Dendritic cell treated with granulocyte-macrophage colony-stimulating factor and Interleukin-4, amounts not matched to agents 40 ng/mL and 50 ng/mL, for 4 days (primary cell): ENCODE results near the gene GRAP2.
"Not testable (repeated sequence)": the region's sequence is repeated elsewhere in the genome, so short reads cannot be mapped to it uniquely, and the experiment has no call there.

Source experiments
- H3K27ac Mint-ChIP-seq: one replicate; pipeline ENCODE4 v1.8.0; 2022; ENCODE audit warnings: mild to moderate bottlenecking, mixed read lengths
- H3K27me3 Mint-ChIP-seq: one replicate; pipeline ENCODE4 v1.8.0; 2022; ENCODE audit warnings: mild to moderate bottlenecking, mixed read lengths
- H3K36me3 Mint-ChIP-seq: one replicate; pipeline ENCODE4 v1.8.0; 2022; ENCODE audit warnings: low read depth, mixed read lengths
- H3K4me1 Mint-ChIP-seq: one replicate; pipeline ENCODE4 v1.8.0; 2022; ENCODE audit warnings: low read depth, mixed read lengths
- H3K4me3 Mint-ChIP-seq: one replicate; pipeline ENCODE4 v1.8.0; 2022; ENCODE audit warnings: mild to moderate bottlenecking, moderate library complexity, mixed read lengths
- H3K9me3 Mint-ChIP-seq: one replicate; pipeline ENCODE4 v1.8.0; 2022; ENCODE audit warnings: mixed read lengths
- intact Hi-C: fragments of 100-400 bp; cut with micrococcal nuclease; formaldehyde crosslinking; loops from one replicate; pipeline ENCODE4 v1.15.0; 2022

The GRAP2 gene

DNA sequence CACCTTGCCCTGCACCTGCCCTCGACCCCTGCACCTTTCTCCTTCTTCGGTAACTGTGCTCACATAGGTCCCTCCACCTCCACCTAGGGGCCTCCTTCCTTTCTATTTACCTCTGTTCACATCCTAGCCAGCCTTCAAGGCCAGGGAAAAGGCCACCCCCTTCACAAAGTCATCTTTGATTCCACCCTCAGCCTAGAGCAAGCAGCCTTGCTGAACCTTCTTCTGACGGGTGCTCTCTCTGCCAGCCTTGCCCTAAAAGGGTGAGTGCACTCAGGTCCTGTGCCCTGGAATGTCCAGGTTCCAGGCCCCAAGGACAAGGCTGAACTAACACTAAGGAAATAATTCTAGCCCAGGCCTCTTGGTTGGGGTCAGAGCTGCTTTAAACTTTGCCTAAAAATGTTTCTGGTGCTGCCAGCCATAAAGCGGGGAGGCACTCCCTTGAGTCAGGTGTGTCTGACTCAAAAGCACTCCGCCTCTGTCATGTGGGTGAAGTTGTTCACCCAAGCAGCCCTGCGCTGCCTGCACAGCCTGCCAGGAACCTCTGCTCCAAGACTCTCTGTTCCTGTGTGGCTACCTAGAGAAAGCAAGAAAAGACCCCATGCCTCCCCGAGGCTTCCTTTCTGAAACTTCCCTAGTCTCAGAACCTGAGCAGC lies 84.6 kb downstream of the GRAP2 start:
- Mint-ChIP-seq H3K4me1 (no peaks in the 10 kb centered on the region), H3K27me3 (peaks cover 70% of the 10 kb centered on the region), H3K36me3 (no peaks in the 10 kb centered on the region), H3K4me3 (no peak overlapping the region), H3K9me3 (no peaks in the 10 kb centered on the region), H3K27ac (no peak overlapping the region)
- intact Hi-C loops = no loop called here

- Mint-ChIP-seq H3K4me1 (no peaks in the 10 kb centered on the region), H3K4me3 (no peak overlapping the region), H3K27ac (no peak overlapping the region), H3K27me3 (peaks cover 78% of the 10 kb centered on the region), H3K36me3 (no peaks in the 10 kb centered on the region), H3K9me3 (no peaks in the 10 kb centered on the region)
- intact Hi-C loops = no loop called here
Observed at GRCh38 chr22:39988386-39989114, 87.7 kb downstream of the GRAP2 start.

- Mint-ChIP-seq H3K27ac (no peak overlapping the region), H3K27me3 (peaks cover 80% of the 10 kb centered on the region), H3K4me3 (no peak overlapping the region), H3K4me1 (no peaks in the 10 kb centered on the region), H3K9me3 (no peaks in the 10 kb centered on the region), H3K36me3 (no peaks in the 10 kb centered on the region)
- intact Hi-C loops = no loop called here
Observed at GRCh38 chr22:39989633-39990032, 88.7 kb downstream of the GRAP2 start.

- Mint-ChIP-seq H3K36me3 (no peaks in the 10 kb centered on the region), H3K27me3 (peaks cover 78% of the 10 kb centered on the region), H3K27ac (no peak overlapping the region), H3K9me3 (no peaks in the 10 kb centered on the region), H3K4me1 (no peaks in the 10 kb centered on the region), H3K4me3 (no peak overlapping the region)
- intact Hi-C loops = no loop called here
Observed at GRCh38 chr22:39990686-39991085, 89.8 kb downstream of the GRAP2 start.

GRCh38 chr22:39991159-39991860 lies 90.4 kb downstream of the GRAP2 start:
- H3K4me3 Mint-ChIP-seq = no peak overlapping the region
- no peaks in the 10 kb centered on the region for H3K4me1 Mint-ChIP-seq
- peaks cover 78% of the 10 kb centered on the region for H3K27me3 Mint-ChIP-seq
- H3K36me3 Mint-ChIP-seq = no peaks in the 10 kb centered on the region
- no peaks in the 10 kb centered on the region for H3K9me3 Mint-ChIP-seq
- H3K27ac Mint-ChIP-seq = no peak overlapping the region
- intact Hi-C loops = no loop called here

DNA sequence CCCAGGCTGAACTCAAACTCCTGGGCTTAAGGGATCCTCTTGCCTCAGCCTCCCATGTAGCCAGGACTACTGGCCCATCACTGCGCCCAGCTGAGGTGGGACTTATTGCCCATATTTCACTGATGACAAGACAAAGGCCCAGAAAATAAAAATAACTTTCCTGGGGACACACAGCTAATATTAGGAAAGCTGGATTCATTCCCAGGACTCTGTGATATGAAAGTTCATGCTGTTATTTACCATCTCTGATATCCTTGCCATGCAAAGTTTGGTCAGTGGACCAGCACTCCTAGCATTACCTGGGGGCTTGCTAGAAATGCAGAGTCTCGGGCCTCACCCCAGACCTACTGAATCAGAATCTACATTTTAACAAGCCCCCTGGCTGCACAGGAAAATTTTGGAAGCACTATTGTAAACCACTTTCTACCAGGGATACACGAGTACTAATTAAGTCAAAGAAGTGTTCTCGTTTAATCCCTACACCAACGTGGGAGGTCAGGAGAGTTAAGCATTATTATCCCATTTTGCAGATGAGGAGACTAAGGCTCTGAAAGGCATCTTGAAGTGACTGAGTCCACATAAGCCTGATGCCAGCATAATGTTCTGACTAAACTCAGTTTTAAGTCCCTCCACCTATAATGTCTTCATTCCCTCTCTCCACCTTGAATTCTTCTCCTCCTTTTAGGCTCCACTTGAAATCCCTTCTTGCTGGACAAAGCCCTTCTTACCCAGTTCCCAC lies 91.4 kb downstream of the GRAP2 start:
- H3K27ac Mint-ChIP-seq = no peak overlapping the region
- no peaks in the 10 kb centered on the region for H3K9me3 Mint-ChIP-seq
- H3K36me3 Mint-ChIP-seq = no peaks in the 10 kb centered on the region
- intact Hi-C loops = no loop called here
- no peak overlapping the region for H3K4me3 Mint-ChIP-seq
- H3K27me3 Mint-ChIP-seq = peaks cover 82% of the 10 kb centered on the region
- H3K4me1 Mint-ChIP-seq = no peaks in the 10 kb centered on the region

- H3K27ac Mint-ChIP-seq, H3K36me3 Mint-ChIP-seq, intact Hi-C loops, H3K9me3 Mint-ChIP-seq, H3K4me3 Mint-ChIP-seq, H3K4me1 Mint-ChIP-seq: not testable (repeated sequence)
- peaks cover 84% of the 10 kb centered on the region for H3K27me3 Mint-ChIP-seq
Observed at GRCh38 chr22:39992894-39993293, 92.0 kb downstream of the GRAP2 start.

GRCh38 chr22:39994041-39994565 lies 93.2 kb downstream of the GRAP2 start:
- Mint-ChIP-seq H3K4me3 (no peak overlapping the region), H3K36me3 (no peaks in the 10 kb centered on the region), H3K4me1 (no peaks in the 10 kb centered on the region), H3K27ac (no peak overlapping the region), H3K9me3 (no peaks in the 10 kb centered on the region), H3K27me3 (peaks cover 83% of the 10 kb centered on the region)
- intact Hi-C loops = no loop called here

GRCh38 chr22:39994566-39995392 lies 93.9 kb downstream of the GRAP2 start, which contains the start of gene FAM83F:
FAM83F (plus strand) TSS chr22:39994954; CDS start chr22:39995043, 89 bp downstream.
- Mint-ChIP-seq H3K27ac (no peak within 1 kb of the TSS), H3K9me3 (no peaks in the 10 kb centered on the region), H3K27me3 (peaks cover 83% of the 10 kb centered on the region), H3K4me1 (no peaks in the 10 kb centered on the region), H3K36me3 (no peaks in the 10 kb centered on the region), H3K4me3 (no peak within 1 kb of the TSS)
- intact Hi-C loops = no loop called here

DNA sequence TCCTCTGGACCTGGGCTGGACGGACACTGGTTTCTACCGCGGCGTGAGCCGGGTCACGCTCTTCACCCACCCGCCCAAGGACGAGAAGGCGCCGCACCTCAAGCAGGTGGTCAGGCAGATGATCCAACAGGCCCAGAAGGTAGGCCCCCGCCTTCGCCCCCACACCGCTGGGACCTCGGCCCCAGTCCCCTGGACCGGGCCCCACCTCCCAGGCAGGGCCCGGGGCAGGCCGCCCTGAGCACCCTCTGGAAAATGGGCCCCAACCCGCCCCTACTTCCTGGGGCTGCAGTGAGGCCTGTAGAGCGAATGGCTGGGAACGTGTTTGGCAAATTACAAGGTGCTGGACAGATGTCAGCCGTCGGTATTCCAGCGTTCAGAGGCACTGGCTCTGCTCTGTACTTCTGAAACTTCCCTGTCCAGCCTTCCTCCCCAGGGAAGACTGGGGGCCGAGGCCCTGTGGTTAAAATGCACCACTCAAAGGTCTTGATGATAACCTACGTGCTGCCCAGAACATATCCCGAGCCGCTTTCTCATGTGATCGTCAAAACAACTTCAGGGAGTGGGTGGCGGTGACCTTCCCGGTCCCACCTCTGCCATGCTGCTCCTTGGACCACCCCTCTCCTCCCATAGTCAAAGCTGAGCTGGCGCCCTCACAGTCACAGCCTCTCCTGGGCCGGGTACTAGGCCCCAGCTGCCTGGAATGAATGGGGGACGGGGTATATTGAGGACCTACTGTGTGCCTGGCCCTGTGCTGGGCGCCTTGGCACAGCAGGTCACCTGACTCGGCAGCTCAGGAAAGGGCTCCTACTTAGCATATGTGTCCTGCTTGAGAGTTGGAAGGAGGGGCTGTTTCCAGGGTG lies 94.7 kb downstream of the GRAP2 start:
- Mint-ChIP-seq H3K9me3 (no peaks in the 10 kb centered on the region), H3K27me3 (peaks cover 86% of the 10 kb centered on the region), H3K27ac (no peak overlapping the region), H3K36me3 (no peaks in the 10 kb centered on the region), H3K4me3 (no peak overlapping the region), H3K4me1 (no peaks in the 10 kb centered on the region)
- intact Hi-C loops = no loop called here

GRCh38 chr22:39996732-39997131 lies 95.8 kb downstream of the GRAP2 start:
- H3K4me3 Mint-ChIP-seq = no peak overlapping the region
- no peaks in the 10 kb centered on the region for H3K36me3 Mint-ChIP-seq
- peaks cover 93% of the 10 kb centered on the region for H3K27me3 Mint-ChIP-seq
- intact Hi-C loops = no loop called here
- no peak overlapping the region for H3K27ac Mint-ChIP-seq
- peaks cover 1% of the 10 kb centered on the region for H3K4me1 Mint-ChIP-seq
- no peaks in the 10 kb centered on the region for H3K9me3 Mint-ChIP-seq

DNA sequence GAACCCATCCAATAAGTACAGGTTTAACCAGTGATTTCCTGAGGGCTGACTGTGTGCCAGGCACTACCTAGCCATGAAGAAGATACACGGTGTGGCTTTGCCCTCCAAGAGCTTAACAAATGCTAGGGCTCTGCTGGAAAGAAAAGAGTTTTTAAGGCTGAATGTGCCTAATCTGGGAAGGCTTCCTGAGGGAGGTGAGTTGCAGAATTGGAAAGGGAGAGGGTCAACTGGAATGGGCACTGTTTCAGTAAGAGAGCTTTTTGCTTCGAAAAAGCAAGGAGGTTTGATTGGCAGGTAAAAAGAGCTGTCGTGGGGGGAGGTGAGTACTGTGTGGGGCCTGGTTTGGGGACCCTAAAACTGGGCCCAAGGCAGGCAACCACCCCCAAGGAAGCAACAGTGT lies 96.5 kb downstream of the GRAP2 start:
- H3K4me1 Mint-ChIP-seq = peaks cover 8% of the 10 kb centered on the region
- intact Hi-C loops = no loop called here
- H3K27ac Mint-ChIP-seq = no peak overlapping the region
- H3K9me3 Mint-ChIP-seq = no peaks in the 10 kb centered on the region
- H3K4me3 Mint-ChIP-seq = no peak overlapping the region
- H3K36me3 Mint-ChIP-seq = no peaks in the 10 kb centered on the region
- peaks cover 93% of the 10 kb centered on the region for H3K27me3 Mint-ChIP-seq
